Middle frontal gyrus (tissue), 1 donor: Measurements from ENCODE around the gene ZNF284.

Experiments used
- DNase-seq: peaks from one replicate; pipeline ENCODE4 v3.0.0-alpha.2; 2015; ENCODE audit warnings: low spot score; ENCODE audit errors: extremely low spot score

The ZNF284 gene

DNA sequence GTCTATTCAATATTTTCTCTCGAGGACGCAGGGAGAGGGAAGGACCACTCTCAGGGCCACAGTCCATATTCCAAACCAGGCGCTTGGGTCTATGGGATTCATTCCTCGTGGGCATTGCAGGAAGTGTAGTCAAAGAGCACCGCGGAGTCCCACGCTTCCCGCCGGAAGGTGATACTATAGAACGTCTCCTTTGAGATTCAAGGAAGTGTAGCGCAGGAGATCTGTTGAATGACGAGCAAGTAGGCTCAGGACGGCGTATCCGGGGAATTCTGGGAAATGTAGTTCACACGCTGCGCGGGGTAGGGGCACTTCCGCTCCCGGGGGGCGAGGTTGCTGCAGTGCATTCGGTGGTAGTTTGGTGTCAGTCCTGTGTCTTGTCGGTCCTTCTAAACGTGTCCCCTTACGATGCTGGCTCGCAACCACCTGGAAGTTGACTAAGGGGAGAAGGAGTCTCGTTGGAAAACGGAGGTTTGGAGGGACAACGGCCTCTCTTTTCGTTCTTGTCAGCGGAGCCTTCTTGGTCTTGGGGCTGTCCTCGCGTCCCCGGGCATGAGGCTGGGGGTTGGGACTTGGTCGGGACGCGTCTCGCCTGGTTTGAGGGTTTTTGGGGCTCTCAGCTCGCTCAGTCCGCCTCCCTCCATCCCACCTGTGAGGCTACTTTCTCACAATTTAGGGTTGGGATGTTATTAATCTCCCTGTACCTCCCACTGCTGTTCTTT, at the start of gene ZNF284:
Gene ZNF284 (plus strand): TSS at position 336 of the 719 bp plus-strand sequence. CDS start 4,231 bp downstream, outside the sequence.
- DNase-seq = peak; percentile 85

DNA sequence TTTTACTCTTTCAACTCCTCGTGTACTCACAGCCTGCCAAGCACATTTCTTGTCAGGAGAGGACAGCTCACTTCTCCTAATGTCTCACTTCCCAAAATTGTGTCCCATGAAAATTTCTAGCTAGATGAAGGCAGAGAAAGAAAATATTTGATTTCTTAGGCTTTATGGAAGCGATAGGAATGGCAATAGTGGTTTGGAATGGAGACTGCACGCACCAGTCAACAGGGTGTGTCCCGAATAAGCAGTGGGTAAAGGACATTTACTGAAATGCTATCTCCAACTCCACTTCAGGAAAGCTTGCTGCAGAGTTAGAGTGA, 47.1 kb upstream of the ZNF284 start:
- no peak for DNase-seq

DNA sequence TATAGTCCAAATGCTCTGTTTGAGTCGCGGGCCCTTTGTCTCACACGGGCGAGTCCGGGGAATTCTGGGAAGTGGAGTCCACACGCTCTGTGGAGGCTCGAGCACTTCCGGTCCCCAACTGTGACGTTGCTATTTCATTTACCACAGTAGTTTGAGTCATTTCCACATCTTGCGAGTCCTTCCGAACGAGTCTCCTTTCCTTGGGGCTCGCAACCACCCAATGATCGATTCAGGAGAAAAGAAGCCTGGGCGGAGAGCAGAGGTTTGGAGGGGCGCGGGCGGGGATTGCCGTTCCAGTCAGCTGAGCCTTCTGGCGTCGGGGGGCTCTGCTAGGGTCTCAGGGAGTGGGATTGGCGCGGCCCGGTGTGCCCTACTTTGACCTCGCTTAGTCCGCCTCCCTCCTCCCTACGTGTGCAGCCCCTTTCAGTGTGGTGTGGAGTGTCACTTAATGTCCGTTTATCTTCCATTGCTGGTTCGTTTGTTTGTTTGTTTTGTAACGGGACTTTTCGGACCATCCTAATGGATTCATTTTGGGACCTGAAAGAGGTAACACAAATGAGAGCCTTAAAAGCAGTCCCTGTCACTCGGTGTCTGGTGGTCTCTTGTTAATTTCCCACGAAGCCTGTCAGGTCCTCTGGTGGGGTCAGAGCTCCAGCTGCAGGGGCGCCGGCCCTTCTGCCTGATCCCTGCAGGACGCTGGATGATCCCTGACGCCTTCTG, 46.6 kb upstream of the ZNF284 start, which contains the start of gene ZNF222:
Gene ZNF222 (plus strand): TSS at position 163 of the 720 bp plus-strand sequence. CDS start 58 bp downstream, at position 221.
- DNase-seq = peak; percentile 86

DNA sequence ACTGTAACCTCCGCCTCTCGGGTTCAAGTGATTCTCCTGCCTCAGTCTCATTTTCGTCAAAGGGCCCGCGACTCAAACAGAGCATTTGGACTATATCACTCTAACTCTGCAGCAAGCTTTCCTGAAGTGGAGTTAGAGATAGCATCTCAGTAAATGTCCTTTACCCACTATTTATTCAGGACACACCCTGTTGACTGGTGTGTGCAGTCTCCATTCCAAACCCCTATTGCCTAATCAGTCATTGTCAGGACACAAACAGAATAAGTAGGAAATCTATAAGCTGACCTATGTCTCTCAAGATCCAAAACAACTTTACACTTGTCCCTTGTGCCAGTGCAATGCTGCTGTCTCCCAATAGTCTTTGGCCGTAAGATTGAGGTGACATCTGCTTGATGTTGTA, 45.3 kb upstream of the ZNF284 start:
- no peak for DNase-seq

DNA sequence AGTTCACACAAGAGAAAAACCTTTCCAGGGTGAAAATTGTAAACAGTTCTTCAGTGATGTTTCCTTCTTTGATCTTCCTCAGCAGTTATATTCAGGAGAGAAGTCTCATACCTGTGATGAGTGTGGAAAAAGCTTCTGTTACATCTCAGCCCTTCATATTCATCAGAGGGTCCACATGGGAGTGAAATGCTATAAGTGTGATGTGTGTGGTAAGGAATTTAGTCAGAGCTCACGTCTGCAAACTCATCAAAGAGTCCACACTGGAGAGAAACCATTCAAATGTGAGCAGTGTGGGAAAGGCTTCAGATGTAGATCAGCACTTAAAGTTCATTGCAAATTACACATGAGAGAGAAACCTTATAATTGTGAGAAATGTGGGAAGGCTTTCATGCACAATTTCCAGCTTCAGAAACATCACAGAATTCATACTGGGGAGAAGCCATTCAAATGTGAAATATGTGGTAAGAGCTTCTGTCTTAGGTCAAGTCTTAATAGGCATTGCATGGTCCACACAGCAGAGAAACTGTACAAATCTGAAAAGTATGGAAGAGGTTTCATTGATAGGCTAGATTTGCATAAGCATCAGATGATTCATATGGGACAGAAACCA, 39.9 kb upstream of the ZNF284 start:
- DNase-seq = no peak

DNA sequence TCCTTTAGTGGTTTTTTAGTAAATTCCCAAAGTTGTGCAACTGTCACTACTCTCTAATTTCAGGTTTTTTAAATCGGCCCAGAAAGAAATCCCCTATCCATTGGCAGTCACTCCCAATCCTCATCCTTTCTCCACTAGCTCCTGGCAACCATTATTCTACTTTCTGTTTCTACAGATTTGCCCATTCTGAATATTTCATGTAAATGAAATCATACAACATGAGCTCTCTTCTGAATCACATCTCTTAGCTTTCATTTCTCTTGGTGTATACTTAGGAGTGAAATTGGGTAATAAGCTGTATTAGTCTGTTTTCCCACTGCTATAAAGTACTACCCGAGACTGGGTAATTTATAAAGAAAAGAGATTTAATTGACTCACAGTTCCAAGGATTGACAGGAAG, 29.8 kb upstream of the ZNF284 start:
- no peak for DNase-seq

DNA sequence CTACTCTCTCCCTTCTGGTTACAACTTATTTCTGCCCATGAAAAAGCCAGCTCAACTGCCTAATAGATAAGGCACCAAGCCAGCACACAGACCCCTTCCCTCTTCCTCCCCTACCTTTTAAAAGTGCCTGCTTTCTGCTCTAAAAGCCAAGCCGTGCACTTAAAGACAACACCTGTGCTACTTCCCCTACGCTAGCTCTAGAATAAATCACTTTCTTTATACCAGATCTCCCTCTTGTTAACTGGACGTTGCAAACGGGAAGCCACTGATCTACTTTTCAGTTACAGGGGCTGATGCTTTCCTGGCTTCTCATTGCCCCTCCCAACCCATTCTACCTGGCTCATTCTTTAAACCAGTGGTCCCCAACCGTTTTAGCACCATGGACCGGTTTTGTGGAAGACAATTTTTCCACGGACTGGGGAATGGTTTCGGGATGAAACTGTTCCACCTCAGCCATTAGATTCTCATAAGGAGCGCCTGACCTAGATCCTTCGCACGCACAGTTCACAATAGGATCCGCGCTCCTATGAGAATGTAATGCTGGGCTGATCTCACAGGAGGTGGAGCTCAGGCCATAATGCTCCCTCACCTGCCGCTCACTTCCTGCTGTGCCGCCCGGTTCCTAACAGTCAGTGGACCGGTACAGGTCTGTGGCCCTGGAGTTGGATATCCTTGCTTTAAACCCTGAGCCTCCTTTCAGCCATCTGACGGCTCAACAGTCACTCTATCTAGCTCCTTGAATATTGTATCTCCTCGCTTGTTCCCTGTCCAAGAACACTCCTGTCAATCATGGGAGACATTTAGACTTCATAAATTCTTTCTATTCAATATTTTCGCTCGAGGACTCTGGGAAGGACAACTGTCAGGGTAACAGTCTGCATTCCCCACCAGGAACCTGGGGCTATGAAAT, 21.0 kb upstream of the ZNF284 start:
- peak; percentile 4 for DNase-seq

DNA sequence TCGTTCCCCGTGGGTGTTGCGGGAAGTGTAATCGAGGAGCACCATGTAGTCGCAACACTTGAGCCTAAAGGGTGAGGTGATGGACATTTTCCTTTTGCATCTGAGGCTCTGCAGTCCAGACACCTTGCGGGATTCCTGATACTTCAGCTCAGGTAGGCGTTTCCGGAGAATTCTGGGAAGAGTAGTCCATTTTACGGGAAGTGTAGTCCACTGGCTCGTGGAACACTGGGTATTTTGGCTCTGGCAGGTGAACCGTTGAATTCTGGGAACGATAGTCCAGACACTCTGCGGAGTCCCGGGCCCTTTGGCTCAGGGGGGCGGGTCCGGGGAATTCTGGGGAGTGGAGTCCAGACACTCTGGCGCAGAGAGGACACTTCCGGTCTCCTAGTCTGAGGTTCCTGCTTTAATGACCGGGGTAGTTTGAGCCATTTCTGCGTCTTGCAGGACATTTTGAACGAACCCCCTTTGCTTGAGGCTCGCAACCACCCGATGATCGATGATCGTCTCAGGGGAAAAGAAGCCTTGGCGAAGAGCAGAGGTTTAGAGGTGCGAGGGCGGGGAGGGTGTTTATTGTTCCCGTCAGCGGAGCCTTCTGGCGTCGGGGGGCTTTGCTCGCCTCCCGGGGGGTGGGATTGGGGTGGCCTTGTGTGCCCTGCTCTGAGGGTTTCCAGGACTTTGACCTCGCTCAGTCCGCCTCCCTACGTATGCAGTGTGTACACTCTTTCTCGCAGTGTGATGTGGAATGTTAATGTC, 20.1 kb upstream of the ZNF284 start, which contains the start of gene ZNF223:
Gene ZNF223 (plus strand): TSS at position 387 of the 753 bp plus-strand sequence. CDS start 3,141 bp downstream, outside the sequence.
- peak; percentile 96 for DNase-seq

DNA sequence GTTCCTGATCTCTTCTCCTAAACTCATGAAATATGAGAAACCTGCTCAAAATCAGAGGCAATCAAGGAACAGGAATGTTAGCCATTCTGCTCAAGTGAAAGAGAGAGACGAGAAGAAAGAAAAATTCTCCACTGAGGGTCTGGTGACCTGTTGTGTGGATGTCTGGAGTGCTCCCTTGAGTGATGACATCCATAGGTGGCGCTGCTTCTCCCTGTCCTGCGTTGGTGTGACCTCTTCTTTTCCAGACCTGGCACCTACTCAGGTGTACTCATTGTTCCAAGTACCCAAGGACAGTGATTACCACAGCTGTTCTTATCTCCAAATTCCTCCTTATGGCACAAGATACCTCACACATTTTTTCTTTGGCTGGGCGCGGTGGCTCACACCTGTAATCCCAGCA, 16.1 kb upstream of the ZNF284 start:
- DNase-seq = no peak

DNA sequence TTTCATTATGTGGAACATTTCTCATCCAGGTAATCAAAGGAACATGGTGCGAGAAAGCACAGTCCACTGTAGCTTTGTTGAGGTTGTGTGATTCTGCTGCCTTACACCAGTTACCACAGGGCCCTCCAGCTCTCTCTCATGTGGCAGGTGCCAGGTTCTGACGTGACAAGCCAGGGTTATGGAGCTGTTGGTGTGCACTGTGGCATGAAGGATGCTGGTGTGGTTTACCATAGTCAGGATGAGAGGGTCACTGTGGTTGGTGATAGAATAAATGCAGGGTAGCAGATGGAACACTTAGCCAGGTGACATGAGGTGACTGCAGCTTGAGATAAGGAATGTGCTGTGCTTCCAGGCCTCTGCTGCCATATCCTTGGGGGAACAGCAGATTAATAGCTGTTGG, 12.7 kb upstream of the ZNF284 start:
- DNase-seq = no peak

DNA sequence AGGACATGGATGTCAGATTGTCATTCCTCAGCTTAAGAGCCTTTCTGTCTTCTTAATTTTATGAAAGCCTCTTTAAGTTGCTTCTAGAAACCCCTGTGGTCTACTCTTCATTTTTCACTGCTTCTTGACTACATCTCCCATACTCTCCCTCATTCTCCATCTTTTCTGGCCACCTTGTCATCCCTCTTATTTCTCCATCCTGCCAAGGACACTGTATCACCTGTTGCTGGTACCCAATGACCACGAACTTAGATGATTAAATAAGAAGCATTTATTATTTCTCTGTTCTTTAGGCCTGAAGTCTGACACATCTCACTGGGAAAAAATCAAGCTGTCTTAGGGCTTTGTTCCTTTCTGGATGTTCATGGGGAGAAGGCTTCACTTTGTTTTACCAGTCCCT, 10.9 kb upstream of the ZNF284 start:
- no peak for DNase-seq

DNA sequence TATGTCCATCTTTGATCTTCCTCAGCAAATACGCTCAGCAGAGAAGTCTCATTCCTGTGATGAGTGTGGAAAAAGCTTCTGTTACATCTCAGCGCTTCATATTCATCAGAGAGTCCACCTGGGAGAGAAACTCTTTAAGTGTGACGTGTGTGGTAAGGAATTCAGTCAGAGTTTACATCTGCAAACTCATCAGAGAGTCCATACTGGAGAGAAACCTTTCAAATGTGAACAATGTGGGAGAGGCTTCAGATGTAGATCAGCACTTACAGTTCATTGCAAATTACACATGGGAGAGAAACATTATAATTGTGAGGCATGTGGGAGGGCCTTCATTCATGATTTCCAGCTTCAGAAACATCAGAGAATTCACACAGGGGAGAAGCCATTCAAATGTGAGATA, 5.7 kb upstream of the ZNF284 start:
- no peak for DNase-seq

DNA sequence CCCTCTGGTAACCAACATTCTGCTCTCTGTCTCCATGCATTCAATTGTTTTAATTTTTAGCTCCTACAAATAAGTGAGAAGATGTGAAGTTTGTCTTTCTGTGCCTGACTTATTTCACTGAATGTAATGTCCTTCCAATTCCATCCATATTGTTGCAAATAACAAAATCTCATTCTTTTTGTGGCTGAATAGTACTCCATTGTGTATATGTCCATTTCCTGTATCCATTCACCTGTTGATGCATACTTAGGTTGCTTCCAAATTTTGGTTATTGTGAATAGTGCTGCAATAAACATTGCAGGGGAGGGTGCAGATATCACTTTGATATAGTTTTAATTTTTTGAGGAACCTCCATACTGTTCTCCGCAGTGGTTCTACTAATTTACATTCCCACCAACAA, 2.5 kb upstream of the ZNF284 start:
- no peak for DNase-seq

DNA sequence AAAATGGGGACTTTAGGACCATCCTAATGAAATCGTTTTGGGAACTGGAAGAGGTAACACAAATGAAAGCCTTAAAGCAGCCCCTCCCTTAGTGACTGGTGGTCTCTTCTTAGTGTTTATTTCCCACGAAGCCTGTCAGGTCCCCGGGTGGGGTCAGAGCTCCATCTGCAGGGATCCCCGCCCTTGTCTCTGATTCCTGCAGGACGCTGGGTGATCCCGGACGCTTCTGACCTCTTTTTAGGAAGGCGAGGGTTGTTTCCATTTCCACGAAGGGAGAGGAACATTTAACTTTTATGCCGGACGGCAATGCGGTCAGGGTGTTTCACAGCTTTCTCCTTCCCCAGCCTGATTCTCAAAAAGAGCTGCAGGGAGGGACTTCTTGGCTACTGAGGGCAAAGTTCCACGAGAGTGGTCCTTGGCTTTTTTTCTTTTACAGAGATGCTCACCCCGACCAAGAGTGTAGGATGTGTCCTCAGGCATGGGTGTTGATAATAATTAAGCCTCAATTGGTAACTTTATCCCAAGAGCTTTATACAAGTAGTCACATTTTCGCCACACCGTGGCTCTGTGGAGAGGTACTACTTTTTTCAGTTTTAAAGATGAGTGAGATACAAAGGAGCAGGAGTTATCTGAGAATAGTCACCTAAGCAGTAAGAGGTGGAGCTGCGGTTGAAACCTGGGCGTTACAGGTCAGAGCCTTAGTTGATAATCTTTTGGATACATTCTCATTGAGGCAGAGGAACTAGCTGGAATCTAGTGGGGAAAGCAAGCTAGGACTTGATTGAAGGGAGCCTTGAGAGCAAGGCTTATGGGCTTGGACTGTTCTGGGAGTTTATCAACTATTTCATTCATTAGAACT, 813 bp downstream of the ZNF284 start:
- DNase-seq = no peak

DNA sequence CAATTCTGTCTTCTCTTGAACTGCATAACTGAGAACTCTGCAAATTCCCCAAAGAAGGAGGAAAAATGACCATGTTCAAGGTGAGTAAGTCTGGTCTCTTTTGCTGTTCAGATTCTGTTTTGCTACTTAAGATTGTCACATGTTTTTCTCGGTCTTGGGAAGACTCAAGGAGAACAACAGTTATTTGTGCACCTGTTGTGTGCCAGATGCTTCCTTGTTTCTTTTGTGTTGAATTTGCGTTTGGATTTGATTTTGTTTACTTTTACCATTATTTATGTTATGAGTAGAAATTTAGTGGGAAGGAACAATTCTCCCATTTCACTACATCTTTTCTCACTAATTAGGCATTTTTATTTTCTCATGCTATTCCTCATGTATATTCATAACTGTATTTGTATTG, 4.4 kb downstream of the ZNF284 start:
- no peak for DNase-seq

DNA sequence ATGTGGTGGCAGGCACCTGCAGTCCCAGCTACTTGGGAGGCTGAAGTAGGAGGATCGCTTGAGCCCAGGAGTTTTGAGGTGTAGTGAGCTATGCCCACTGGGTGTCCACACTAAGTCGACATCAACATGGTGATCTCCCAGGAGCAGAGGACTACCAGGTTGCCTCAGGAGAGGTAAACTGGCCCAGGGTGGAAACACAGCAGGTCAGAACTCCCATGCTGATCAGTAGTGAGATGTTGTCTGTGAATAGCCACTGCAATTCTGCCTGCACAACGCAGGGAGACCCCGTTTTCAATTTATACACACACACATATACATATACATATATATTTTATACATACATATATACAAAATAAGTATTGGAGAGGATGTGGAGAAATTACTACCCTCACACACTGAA, 20.1 kb downstream of the ZNF284 start:
- DNase-seq = no peak

DNA sequence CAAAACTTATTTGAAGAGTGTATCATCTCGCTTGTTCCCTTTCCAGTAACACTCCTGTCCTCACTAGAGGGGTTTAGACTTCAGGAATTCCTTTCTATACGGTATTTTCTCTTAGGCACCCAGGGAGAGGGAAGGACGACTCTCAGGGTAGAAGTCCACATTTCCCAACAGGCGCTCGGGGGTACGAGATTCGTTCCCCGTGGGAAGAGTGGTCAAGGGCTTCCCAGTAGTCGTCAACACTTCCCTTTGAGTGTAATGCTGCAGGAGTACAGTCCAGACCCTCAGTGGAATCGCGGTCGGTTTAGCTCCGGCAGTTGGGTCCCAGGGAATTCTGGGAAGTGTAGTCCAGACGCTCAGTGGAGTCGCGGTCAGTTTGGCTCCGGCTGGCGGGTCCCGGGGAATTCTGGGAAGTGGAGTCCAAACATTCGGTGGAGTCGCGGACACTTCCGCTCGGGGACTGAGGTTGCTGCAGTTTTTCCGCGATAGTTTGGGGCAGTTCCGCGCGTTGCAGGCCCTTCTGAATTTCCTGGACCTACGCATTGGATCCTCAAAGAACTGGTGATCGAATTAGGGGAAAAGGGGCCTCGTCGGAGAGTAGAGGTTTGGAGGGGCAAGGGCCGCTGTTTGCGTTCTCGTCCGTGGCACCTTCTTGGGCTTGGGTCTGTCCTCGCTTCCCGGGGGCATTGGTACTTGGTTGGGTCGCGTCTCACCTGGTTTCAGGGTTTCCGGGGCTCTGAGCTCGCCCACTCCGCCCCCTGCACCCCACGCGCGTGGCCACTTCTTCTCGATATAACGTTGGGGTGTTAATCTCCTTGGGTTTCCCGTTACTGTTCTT, 22.2 kb downstream of the ZNF284 start, which contains the start of gene ZNF224:
Gene ZNF224 (plus strand): TSS at position 431 of the 835 bp plus-strand sequence. CDS start 3,513 bp downstream, outside the sequence.
- DNase-seq = peak; percentile 95

DNA sequence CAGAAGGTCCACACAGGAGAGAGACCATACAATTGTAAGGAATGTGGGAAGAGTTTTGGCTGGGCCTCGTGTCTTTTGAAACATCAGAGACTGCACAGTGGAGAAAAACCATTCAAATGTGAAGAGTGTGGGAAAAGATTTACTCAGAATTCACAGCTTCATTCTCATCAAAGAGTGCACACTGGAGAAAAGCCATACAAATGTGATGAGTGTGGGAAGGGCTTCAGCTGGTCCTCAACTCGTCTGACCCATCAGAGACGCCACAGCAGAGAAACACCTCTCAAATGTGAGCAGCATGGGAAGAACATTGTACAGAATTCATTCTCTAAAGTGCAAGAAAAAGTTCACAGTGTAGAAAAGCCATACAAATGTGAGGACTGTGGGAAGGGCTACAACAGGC, 35.8 kb downstream of the ZNF284 start:
- DNase-seq = no peak

DNA sequence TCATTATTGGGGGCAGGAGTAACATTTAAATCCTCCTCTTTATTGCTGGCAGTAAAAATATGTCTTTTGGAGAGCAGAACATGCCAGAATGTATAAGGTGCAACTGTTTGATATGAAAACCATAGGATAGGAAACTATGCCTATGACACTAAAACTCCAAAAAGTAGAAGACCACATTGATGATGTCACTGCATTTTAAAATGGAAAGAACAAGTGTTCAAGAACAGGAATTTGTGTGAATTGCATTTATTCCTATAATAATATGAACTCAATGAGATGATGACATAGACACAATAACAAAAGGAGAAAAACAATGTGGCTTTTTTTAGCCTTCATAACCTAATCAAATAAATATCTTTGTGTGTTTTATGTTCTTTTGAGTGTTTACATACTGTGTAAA, 37.5 kb downstream of the ZNF284 start:
- DNase-seq = no peak
